SK-N-SH (cell line): ENCODE measurements around the gene PGM5. TPM values are rescaled to one million over a fixed set of nuclear protein-coding genes. Genes with fewer than 3 reads are reported as not detected.

Source experiments
- CTCF ChIA-PET: fragments of 300-600, 350-600 bp; formaldehyde crosslinking; extraction: SDS; loops from one replicate; lab custom pipeline; 2021; lab: Yijun Ruan, JAX
- POLR2A ChIA-PET: fragments of 350-600 bp; sonication (Branson Sonifier 250); formaldehyde crosslinking; extraction: SDS; loops from one replicate; lab custom pipeline; 2020; ENCODE audit warnings: antibody characterized with exemption, inconsistent platforms; lab: Yijun Ruan, JAX
- DNase-seq: peaks from one replicate; pipeline ENCODE4 v3.0.0; 2012
- H2AFZ ChIP-seq: fragments of 200-600 bp; sonication (generic); 2 replicates; pipeline ENCODE4 v1.8.1; 2016; ENCODE audit warnings: antibody characterized with exemption, mild to moderate bottlenecking, low read depth
- H3F3A ChIP-seq: fragments of 200-600 bp; sonication (generic); replicated peaks from 2 replicates; pipeline ENCODE3; 2016; ENCODE audit warnings: antibody characterized with exemption, mild to moderate bottlenecking; ENCODE audit not compliant: insufficient read depth
- H3K27ac ChIP-seq, 2 experiments: fragments of 200-500 bp in 1 of 2; fragments of 200-600 bp in 1 of 2; sonication (Bioruptor generic) in 1 of 2; sonication (generic), shearing (Covaris generic) in 1 of 2; 2 replicates each; pipeline versions ENCODE4 v1.5.1 to v1.6.1; 2014 to 2016; ENCODE audit warnings: low read depth in 2 of 2, inconsistent platforms in 1 of 2, low read length in 1 of 2, mild to moderate bottlenecking in 1 of 2, mixed read lengths in 1 of 2
- H3K27me3 ChIP-seq: fragments of 200-600 bp; sonication (generic), shearing (Covaris generic); 2 replicates; pipeline ENCODE4 v1.6.1; 2016; ENCODE audit warnings: mixed run types; ENCODE audit not compliant: insufficient read depth
- H3K36me3 ChIP-seq, 2 experiments: fragments of 200-500 bp in 1 of 2; fragments of 200-600 bp in 1 of 2; sonication (Bioruptor generic) in 1 of 2; sonication (generic) in 1 of 2; replicated peaks in 1 of 2; 2 replicates each; pipeline versions ENCODE3 to v1.5.1; 2014 to 2016; ENCODE audit warnings: low read length in 1 of 2, mild to moderate bottlenecking in 1 of 2; ENCODE audit not compliant: insufficient read depth in 2 of 2, control insufficient read depth in 1 of 2
- H3K4me1 ChIP-seq, 2 experiments: fragments of 200-500 bp in 1 of 2; fragments of 200-600 bp in 1 of 2; sonication (Bioruptor generic) in 1 of 2; sonication (generic), shearing (Covaris generic) in 1 of 2; 2 replicates each; pipeline versions ENCODE4 v1.5.1 to v1.6.1; 2014 to 2016; ENCODE audit warnings: low read depth in 1 of 2, low read length in 1 of 2, mixed run types in 1 of 2; ENCODE audit not compliant: insufficient read depth in 2 of 2, control insufficient read depth in 1 of 2
- H3K4me2 ChIP-seq: fragments of 200-600 bp; sonication (generic), shearing (Covaris generic); 2 replicates; pipeline ENCODE4 v1.6.1; 2017; ENCODE audit warnings: mixed run types
- H3K4me3 ChIP-seq, 2 experiments: fragments of 200-500 bp in 1 of 2; fragments of 200-600 bp in 1 of 2; sonication (Bioruptor generic) in 1 of 2; sonication (generic), shearing (Covaris generic) in 1 of 2; 2 replicates each; pipeline versions ENCODE4 v1.5.1 to v1.8.1; 2014 to 2016; ENCODE audit warnings: low read depth in 2 of 2, inconsistent platforms in 1 of 2, low read length in 1 of 2, mild to moderate bottlenecking in 1 of 2, mixed read lengths in 1 of 2, moderate library complexity in 1 of 2
- H3K79me2 ChIP-seq: fragments of 200-600 bp; sonication (generic); 2 replicates; pipeline ENCODE4 v1.8.1; 2017; ENCODE audit warnings: mild to moderate bottlenecking; ENCODE audit not compliant: insufficient read depth
- H3K9ac ChIP-seq: fragments of 200-600 bp; sonication (generic); 2 replicates; pipeline ENCODE4 v1.6.1; 2017; ENCODE audit warnings: mixed run types
- H3K9me2 ChIP-seq: fragments of 200-600 bp; sonication (generic); 2 replicates; pipeline ENCODE4 v1.6.1; 2017; ENCODE audit warnings: mixed run types
- H3K9me3 ChIP-seq: fragments of 200-600 bp; sonication (generic); 2 replicates; pipeline ENCODE4 v1.6.1; 2017; ENCODE audit warnings: mixed run types, mild to moderate bottlenecking, moderate library complexity
- H4K20me1 ChIP-seq: fragments of 200-600 bp; sonication (generic); 2 replicates; pipeline ENCODE4 v1.6.1; 2017; ENCODE audit warnings: mild to moderate bottlenecking, mixed run types; ENCODE audit not compliant: insufficient read depth
- CHD2 ChIP-seq: fragments of 150-350 bp; IDR thresholded peaks from 2 replicates; pipeline ENCODE4 v1.6.1; 2018; ENCODE audit warnings: low read length; ENCODE audit not compliant: partially characterized antibody
- ELF1 ChIP-seq: IDR thresholded peaks from 2 replicates; pipeline ENCODE4 v1.4.0; 2012
- EZH2phosphoT487 ChIP-seq: fragments of 200-600 bp; sonication (generic); IDR thresholded peaks from 2 replicates; pipeline ENCODE4 v1.6.1; 2017; ENCODE audit warnings: low read depth, mixed run types, mild to moderate bottlenecking, antibody characterized with exemption, moderate library complexity, borderline replicate concordance
- FOSL2 ChIP-seq: IDR thresholded peaks from 2 replicates; pipeline ENCODE4 v1.4.0; 2012; ENCODE audit warnings: low read depth, mild to moderate bottlenecking, moderate library complexity, borderline replicate concordance
- FOXM1 ChIP-seq: IDR thresholded peaks from 2 replicates; pipeline ENCODE4 v1.4.0; 2012; ENCODE audit warnings: low read depth, mild to moderate bottlenecking
- JUND ChIP-seq: IDR thresholded peaks from 2 replicates; pipeline ENCODE4 v1.4.0; 2012
- NFIC ChIP-seq: IDR thresholded peaks from 2 replicates; pipeline ENCODE4 v1.4.0; 2012; ENCODE audit warnings: borderline replicate concordance
- RCOR1 ChIP-seq: fragments of 150-350 bp; IDR thresholded peaks from 2 replicates; pipeline ENCODE4 v1.6.1; 2017; ENCODE audit warnings: antibody characterized with exemption, low read length
- RFX5 ChIP-seq: IDR thresholded peaks from 2 replicates; pipeline ENCODE4 v1.6.1; 2012; ENCODE audit warnings: mild to moderate bottlenecking, improper control_type of control experiment, low read length
- RXRA ChIP-seq: IDR thresholded peaks from 2 replicates; pipeline ENCODE4 v1.4.0; 2012; ENCODE audit warnings: low read depth, mild to moderate bottlenecking, borderline replicate concordance
- SMC3 ChIP-seq: IDR thresholded peaks from 2 replicates; pipeline ENCODE4 v1.6.1; 2012; ENCODE audit warnings: low read depth, low read length, improper control_type of control experiment
- TAF1 ChIP-seq: IDR thresholded peaks from 2 replicates; pipeline ENCODE4 v1.6.1; 2012; ENCODE audit warnings: low read depth, mild to moderate bottlenecking, low read length, moderate library complexity, borderline replicate concordance
- TCF12 ChIP-seq: IDR thresholded peaks from 2 replicates; pipeline ENCODE4 v1.4.0; 2012
- YY1 ChIP-seq: IDR thresholded peaks from 2 replicates; pipeline ENCODE4 v1.4.0; 2012; ENCODE audit warnings: low read depth, mild to moderate bottlenecking
- WGBS: methylation state at CpG from one replicate; pipeline ENCODE4 v1.1.6; 2017; ENCODE audit warnings: low lambda C conversion rate; 5-methylcytosine and 5-hydroxymethylcytosine counted together
- polyA plus RNA-seq, 3 experiments: library from polyadenylated mRNA; depleted of rRNA; stranded (reverse); fragments of >200 nt; gene quantifications; 2 replicates each; pipeline ENCODE4 v1.2.3, GENCODE V29; 2012
- TF ChIP-seq, protein P1 (sequence below): IDR thresholded peaks from 2 replicates; pipeline ENCODE4 v1.6.1; 2012; ENCODE audit warnings: mild to moderate bottlenecking, low read depth, low read length, moderate library complexity
- TF ChIP-seq, protein P2 (sequence below): fragments of 150-350 bp; IDR thresholded peaks from 2 replicates; pipeline ENCODE4 v1.6.1; 2016; ENCODE audit warnings: mild to moderate bottlenecking, low read depth, low read length
- TF ChIP-seq, protein P3 (sequence below): IDR thresholded peaks from 2 replicates; pipeline ENCODE4 v1.4.0; 2012; ENCODE audit warnings: low read depth

PGM5 gene
- polyA plus RNA-seq, 1 of the 3 experiments (the other 2 are of a cell fraction), result not detected

DNA sequence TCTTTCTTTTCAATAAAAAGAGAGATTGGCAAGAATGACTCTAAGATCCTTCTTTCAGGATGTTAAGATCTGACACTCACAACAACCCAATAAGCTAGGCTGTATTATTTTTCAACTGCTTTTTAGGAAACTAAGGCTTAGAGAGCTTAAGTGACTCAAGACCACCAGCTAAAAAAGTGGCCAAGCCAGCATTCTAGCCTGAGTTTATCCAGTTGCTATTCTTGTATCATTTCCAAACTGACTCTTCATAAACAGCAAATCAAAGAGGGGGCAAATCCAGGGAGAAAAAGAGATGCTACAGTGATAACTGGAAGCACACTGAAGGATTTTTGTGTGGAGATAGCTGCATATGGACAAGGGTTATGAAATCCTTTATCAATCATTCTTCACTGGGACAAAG lies 137.1 kb downstream of the PGM5 start:
- CTCF ChIA-PET, result interaction anchor here (2.3 kb wide), 1 partner anchor 14 kb away, joined by 8 read pairs; no protein-coding TSS in a partner anchor
- TF ChIP-seq ELF1 (no peak), JUND (no peak), FOSL2 (no peak), TCF12 (no peak)
- TF ChIP-seq, protein P1, sequence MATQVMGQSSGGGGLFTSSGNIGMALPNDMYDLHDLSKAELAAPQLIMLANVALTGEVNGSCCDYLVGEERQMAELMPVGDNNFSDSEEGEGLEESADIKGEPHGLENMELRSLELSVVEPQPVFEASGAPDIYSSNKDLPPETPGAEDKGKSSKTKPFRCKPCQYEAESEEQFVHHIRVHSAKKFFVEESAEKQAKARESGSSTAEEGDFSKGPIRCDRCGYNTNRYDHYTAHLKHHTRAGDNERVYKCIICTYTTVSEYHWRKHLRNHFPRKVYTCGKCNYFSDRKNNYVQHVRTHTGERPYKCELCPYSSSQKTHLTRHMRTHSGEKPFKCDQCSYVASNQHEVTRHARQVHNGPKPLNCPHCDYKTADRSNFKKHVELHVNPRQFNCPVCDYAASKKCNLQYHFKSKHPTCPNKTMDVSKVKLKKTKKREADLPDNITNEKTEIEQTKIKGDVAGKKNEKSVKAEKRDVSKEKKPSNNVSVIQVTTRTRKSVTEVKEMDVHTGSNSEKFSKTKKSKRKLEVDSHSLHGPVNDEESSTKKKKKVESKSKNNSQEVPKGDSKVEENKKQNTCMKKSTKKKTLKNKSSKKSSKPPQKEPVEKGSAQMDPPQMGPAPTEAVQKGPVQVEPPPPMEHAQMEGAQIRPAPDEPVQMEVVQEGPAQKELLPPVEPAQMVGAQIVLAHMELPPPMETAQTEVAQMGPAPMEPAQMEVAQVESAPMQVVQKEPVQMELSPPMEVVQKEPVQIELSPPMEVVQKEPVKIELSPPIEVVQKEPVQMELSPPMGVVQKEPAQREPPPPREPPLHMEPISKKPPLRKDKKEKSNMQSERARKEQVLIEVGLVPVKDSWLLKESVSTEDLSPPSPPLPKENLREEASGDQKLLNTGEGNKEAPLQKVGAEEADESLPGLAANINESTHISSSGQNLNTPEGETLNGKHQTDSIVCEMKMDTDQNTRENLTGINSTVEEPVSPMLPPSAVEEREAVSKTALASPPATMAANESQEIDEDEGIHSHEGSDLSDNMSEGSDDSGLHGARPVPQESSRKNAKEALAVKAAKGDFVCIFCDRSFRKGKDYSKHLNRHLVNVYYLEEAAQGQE, result no peak
- TF ChIP-seq, protein P2, sequence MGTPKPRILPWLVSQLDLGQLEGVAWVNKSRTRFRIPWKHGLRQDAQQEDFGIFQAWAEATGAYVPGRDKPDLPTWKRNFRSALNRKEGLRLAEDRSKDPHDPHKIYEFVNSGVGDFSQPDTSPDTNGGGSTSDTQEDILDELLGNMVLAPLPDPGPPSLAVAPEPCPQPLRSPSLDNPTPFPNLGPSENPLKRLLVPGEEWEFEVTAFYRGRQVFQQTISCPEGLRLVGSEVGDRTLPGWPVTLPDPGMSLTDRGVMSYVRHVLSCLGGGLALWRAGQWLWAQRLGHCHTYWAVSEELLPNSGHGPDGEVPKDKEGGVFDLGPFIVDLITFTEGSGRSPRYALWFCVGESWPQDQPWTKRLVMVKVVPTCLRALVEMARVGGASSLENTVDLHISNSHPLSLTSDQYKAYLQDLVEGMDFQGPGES, result no peak
- no peaks in the 10 kb centered on the region for H3K27me3 ChIP-seq
- no peak for DNase-seq
- H3K9me2 ChIP-seq, result no peaks in the 10 kb centered on the region
- no peaks in the 10 kb centered on the region for H3K79me2 ChIP-seq
- no peaks in the 10 kb centered on the region for H3F3A ChIP-seq
- H3K9me3 ChIP-seq, result no peaks in the 10 kb centered on the region
- POLR2A ChIA-PET, result no interaction called here
- no peaks in the 10 kb centered on the region for H4K20me1 ChIP-seq
- H3K4me2 ChIP-seq, result no peak overlapping the region
- H3K27ac ChIP-seq, result no peak overlapping the region
- no peaks in the 10 kb centered on the region for H3K36me3 ChIP-seq
- H3K4me3 ChIP-seq, result no peak overlapping the region
- no peak overlapping the region for H3K9ac ChIP-seq
- no peak overlapping the region for H2AFZ ChIP-seq
- no peaks in the 10 kb centered on the region for H3K4me1 ChIP-seq

DNA sequence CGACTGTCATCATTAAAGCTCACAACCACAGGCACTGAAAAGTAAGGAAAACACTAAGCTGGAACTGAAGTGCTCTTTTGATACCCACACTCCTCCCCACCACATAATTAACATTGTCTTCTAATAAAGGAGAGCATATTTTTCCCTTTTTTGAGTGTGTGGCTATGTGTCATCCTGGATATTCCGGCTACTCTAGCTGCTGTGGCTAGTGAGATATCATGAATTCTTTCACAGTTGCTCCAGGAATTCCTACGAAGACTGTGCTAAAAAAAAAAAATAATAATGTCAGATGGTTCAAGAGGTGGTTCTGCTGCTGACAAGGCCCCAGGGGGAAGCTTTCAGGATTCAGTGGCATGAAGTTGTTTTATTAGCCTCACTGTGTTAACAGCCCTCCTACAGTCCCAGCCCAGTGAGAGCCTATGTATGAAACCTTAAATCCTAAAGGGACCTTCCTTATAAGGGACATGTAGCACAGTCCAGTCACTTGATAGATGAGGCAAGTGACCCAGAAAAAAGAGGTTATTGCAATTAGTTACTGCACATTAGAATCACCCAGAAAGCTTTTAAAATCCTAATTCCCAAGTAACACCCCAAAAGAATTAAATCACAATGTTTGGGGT lies 137.7 kb downstream of the PGM5 start:
- no peak overlapping the region for H3K9ac ChIP-seq
- H3K4me2 ChIP-seq, result no peak overlapping the region
- no peaks in the 10 kb centered on the region for H3K27me3 ChIP-seq
- H3F3A ChIP-seq, result no peaks in the 10 kb centered on the region
- no peaks in the 10 kb centered on the region for H3K9me3 ChIP-seq
- no peaks in the 10 kb centered on the region for H4K20me1 ChIP-seq
- TF ChIP-seq, protein P2, result no peak
- TF ChIP-seq FOXM1 (no peak), YY1 (no peak), CHD2 (no peak), TAF1 (no peak), SMC3 (no peak), RXRA (no peak), EZH2phosphoT487 (no peak), JUND (no peak), RCOR1 (no peak), RFX5 (no peak), NFIC (no peak)
- TF ChIP-seq, protein P3, sequence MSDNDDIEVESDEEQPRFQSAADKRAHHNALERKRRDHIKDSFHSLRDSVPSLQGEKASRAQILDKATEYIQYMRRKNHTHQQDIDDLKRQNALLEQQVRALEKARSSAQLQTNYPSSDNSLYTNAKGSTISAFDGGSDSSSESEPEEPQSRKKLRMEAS, result no peak
- TF ChIP-seq, all 33 proteins: peak for 0
- Histone ChIP-seq H3K36me3 (no peaks in the 10 kb centered on the region), H3K9me2 (no peaks in the 10 kb centered on the region), H3K27ac (no peak overlapping the region), H3K4me1 (no peaks in the 10 kb centered on the region), H3K4me3 (no peak overlapping the region), H3K79me2 (no peaks in the 10 kb centered on the region), H2AFZ (no peak overlapping the region)
- ChIA-PET POLR2A (no interaction called here), CTCF (interaction anchor here (2.3 kb wide), 1 partner anchor 14 kb away, joined by 8 read pairs; no protein-coding TSS in a partner anchor)
- no peak for DNase-seq
- 1% methylated on average over 3 of the region's 3 CpGs for WGBS
